HG03097 (cell line): Measurements from ENCODE around the gene ZNF469.
"Not testable (repeated sequence)": the region's sequence is repeated elsewhere in the genome, so short reads cannot be mapped to it uniquely, and the experiment has no call there.

Experiments
- ATAC-seq: cut with Tn5 transposase; IDR thresholded peaks from one replicate; pipeline ENCODE4 v1.9.1; 2021; ENCODE audit not compliant: unreplicated experiment, low FRiP score

ZNF469 gene

GRCh38 chr16:88356727-88357199, 26.0 kb upstream of the ZNF469 start:
- ATAC-seq, result no peak

DNA sequence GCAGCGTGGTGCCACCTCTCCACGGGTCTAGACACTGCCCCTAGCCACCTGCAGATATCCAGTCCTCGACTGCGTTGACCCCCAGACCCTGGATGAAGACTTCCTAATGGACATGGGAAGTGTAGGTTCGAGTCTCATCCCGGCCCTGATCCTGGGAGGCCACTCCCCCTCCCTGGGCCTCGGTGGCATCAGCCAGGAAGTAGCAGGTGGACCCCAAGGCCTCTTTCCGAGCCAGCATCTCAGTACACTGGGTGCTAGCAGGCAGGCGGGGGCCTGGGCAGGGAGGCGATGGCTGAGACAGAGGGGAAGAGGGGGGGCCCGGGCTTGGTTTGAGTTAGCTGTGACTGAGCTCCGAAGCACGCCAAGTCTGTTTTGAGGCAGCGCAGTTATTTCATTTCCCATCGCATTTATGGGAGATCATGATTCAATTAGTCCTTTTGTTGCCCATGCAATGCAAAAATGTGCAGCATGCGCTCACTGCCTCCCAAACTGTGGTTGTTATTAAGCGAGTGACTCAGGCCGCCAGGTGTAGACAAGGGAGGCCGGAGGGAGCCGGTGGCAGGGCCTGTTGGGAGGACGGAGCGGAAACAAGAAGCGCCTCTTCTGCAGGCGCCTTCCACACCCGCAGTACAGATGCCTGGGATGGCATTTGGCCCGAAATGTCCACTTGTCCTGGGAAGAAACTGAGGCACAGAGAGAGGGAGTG, 25.3 kb upstream of the ZNF469 start:
- ATAC-seq, result no peak

- no peak for ATAC-seq
Measured at GRCh38 chr16:88358023-88358420, 24.7 kb upstream of the ZNF469 start.

DNA sequence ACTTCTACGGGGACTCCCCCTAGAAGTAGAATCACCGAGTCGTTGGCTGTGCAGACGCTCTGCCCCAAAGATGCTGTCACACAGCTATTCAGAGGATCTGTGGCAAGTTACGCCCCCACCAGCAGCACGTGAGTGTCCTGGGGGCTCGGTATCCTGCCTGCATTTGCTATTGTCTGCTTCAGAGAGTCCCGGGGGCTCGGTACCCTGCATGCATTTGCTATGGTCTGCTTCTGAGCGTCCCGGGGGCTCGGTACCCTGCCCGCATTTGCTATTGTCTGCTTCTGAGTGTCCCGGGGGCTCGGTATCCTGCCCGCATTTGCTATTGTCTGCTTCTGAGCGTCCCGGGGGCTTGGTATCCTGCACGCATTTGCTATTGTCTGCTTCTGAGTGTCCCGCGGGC, 23.8 kb upstream of the ZNF469 start:
- ATAC-seq, result no peak

DNA sequence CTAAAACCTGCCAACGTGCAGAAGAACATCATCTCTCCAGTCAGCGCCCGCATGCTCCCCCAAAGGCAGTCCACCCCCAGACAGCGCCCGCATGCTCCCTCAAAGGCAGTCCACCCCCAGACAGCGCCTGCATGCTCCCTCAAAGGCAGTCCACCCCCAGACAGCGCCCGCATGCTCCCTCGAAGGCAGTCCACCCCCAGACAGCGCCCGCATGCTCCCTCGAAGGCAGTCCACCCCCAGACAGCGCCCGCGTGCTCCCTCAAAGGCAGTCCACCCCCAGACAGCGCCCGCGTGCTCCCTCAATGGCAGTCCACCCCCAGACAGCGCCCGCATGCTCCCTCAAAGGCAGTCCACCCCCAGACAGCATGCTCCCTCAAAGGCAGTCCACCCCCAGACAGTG, 22.4 kb upstream of the ZNF469 start:
- not testable (repeated sequence) for ATAC-seq

- no peak for ATAC-seq
Measured at GRCh38 chr16:88360999-88361398, 21.8 kb upstream of the ZNF469 start.

DNA sequence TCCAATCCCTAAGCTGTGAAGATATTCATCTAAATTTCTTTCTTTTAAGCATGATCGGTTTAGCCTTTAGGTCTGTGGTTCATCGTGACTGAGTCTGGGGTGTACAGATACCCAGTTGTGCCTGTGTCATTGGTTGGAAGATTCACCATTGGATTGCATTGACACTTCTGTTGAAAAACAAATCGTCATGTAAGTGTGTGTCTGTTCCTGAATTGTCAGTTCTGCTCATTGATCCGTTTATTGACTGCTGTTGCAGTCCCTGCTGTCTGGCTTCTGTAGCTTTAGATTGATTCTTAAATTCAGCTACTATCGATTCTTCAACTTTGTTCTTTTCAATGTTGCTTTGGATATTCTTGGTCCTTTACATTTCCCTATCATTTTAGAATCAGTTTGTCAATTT, 21.0 kb upstream of the ZNF469 start:
- no peak for ATAC-seq

- ATAC-seq, result no peak
Measured at GRCh38 chr16:88363239-88363891, 19.4 kb upstream of the ZNF469 start.

GRCh38 chr16:88365244-88365865, 17.4 kb upstream of the ZNF469 start:
- no peak for ATAC-seq

GRCh38 chr16:88366032-88366703, 16.6 kb upstream of the ZNF469 start:
- no peak for ATAC-seq

DNA sequence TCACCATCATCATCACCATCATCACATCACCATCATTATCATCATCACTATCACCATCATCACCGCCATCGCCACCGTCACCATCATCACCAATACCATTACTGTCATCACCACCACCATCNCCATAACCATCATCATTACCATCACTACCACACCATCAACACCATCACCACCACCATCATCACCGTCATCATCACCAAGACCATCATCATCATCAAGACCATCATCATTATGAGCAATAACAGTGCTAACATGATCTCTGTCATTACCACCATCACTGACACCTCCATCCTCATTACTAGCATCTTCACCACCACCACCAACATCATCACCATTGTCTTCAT, 16.1 kb upstream of the ZNF469 start:
- ATAC-seq, result no peak

DNA sequence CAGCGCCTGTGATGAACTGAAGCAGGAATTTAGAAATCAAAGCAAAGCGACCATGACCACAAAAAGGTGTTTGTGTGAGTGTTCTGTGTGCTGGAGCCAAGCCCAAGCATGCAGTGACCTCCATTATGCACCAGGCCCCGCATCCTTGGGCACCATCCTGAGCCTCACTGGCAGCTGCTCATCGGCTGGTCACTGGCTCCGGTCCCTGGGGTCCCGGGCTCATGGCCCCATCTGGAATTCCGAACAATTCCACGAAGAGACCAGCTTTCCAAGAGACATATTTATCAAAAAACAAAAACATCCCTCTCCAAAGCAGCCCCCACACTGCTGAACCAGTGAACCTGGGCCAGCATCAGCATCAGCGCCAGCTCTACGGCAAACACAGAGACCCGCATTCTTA, 15.2 kb upstream of the ZNF469 start:
- ATAC-seq, result no peak

DNA sequence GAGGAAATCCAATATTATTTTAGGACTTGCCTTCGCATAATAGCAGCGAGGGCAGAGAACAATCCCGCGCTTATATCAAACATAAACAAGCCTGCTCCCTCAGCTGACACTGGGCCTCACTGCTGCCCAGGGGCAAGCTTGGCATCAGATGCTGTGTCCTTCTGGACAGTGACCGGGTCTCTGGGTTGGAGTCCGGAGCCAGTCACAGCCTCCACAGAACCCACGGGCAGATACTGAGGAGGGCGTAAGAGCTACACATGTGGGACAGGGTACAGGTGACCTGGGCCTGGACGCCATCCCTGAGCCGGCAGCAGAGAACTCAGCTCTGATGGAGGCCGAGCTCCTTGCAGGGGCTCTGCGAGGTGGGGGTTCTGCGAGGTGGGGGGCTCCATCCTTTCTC, 14.7 kb upstream of the ZNF469 start:
- ATAC-seq, result no peak

GRCh38 chr16:88368994-88369393, 13.8 kb upstream of the ZNF469 start:
- ATAC-seq, result no peak

- ATAC-seq, result no peak
Measured at GRCh38 chr16:88369447-88370008, 13.2 kb upstream of the ZNF469 start.

GRCh38 chr16:88370365-88370764, 12.4 kb upstream of the ZNF469 start:
- no peak for ATAC-seq

GRCh38 chr16:88372522-88372921, 10.2 kb upstream of the ZNF469 start:
- no peak for ATAC-seq

DNA sequence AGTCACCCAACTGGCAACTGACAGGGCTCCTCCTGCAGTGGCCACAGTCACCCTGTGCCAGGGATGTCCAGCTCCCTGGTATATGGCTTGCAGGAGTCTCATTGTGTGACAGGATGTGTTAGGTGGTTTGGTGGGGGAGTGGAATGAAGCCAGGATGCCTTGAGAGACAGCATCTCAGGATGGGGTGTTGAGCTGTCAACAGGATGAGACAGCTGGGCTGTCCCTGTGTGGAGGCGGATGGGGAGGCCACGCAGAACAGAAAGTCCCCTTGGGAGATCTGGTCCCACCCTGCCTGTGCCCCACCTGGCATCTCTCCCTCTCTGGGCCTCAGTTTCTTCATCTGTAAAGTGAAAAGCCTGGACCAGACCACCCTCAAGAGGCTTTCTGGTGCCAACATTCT, 9.5 kb upstream of the ZNF469 start:
- no peak for ATAC-seq

DNA sequence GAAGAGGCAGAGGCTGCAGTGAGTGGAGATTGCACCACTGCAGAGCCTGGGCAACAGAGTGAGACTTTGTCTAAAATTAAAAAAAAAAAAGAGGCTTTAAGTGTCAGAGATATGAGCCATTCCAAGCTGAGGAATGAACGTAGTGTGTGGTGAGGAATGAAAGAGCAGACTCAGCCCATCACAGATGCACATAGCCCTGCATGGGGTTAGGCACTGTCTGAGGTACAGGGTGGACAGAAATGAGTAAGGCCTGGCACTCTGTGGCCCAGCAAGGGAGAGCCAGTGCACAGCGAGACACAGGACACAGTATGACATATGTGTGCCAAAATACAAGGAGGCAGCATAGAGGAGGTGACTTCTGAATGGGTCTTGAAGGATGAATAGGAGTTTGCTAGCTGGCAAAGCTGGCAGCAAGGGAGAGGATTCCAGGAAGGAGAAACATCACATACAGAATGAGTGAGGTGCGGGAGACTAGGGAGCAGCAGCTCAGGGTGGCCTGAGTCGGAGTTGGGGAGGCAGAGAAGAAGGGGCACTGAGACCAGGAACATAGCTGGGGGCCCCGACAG, 8.7 kb upstream of the ZNF469 start:
- ATAC-seq, result no peak

DNA sequence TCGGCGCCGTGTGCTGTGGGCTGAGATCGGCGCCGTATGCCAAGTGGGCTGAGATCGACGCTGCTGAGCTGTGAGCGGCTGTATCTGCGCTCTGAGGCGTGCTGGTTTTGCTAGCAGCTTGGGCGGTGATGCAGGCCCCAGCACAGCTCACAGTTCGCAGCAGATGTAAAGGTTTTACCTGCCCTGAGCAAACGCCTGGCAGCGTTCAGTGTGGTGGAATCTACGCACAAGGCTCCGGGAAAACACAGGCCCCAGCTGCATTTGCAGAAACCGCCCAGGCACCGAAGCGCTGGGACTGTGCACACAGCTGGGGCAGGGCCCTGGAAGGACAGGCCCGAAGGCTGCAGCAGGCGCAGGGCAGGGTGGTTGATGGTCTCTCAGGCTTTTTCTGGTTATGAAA, 8.0 kb upstream of the ZNF469 start:
- no peak for ATAC-seq
